ENCODE data around the gene THSD4.
"Not testable (repeated sequence)": the region's sequence is repeated elsewhere in the genome, so short reads cannot be mapped to it uniquely, and the experiment has no call there.

The THSD4 gene

GRCh38 chr15:71654720-71655174 lies 539.5 kb downstream of the THSD4 start:
- Mint-ChIP-seq H3K36me3 (ENCODE audit: low read depth) (no peaks in the 10 kb centered on the region), H3K4me3 (no peak overlapping the region), H3K4me1 (ENCODE audit: low read depth) (no peaks in the 10 kb centered on the region), H3K9me3 (no peaks in the 10 kb centered on the region), H3K27me3 (no peaks in the 10 kb centered on the region), H3K27ac (no peak overlapping the region)
- intact Hi-C loops (cut with micrococcal nuclease): no loop called here

GRCh38 chr15:71656425-71656824 lies 541.2 kb downstream of the THSD4 start:
- Mint-ChIP-seq H3K4me3 (no peak overlapping the region), H3K36me3 (ENCODE audit: low read depth) (no peaks in the 10 kb centered on the region), H3K27ac (no peak overlapping the region), H3K4me1 (ENCODE audit: low read depth) (no peaks in the 10 kb centered on the region), H3K9me3 (no peaks in the 10 kb centered on the region), H3K27me3 (peaks cover 1% of the 10 kb centered on the region)
- intact Hi-C loops (cut with micrococcal nuclease): no loop called here

DNA sequence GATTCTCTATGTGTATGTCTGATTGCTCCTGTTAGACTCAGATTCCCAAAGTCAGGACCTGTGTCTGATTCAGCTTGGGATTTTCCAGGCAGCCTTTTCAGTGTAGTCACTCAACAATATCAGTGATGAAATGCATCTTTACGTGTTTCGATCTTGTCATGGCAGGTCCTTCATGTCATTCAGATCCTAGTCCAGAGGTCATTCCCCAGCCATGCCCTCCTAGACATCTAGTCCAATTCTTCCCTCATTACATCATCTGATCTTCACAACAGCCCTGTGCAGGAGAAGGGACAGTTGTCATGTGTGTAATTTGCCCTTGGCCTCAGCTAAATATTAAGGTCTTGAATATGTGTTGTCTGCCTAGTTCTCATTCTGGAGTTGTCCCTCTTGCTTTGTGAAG lies 541.9 kb downstream of the THSD4 start:
- no peak overlapping the region for H3K4me3 Mint-ChIP-seq
- no peaks in the 10 kb centered on the region for H3K4me1 Mint-ChIP-seq (ENCODE audit: low read depth)
- peaks cover 2% of the 10 kb centered on the region for H3K27me3 Mint-ChIP-seq
- no peaks in the 10 kb centered on the region for H3K36me3 Mint-ChIP-seq (ENCODE audit: low read depth)
- intact Hi-C loops (cut with micrococcal nuclease): no loop called here
- no peak overlapping the region for H3K27ac Mint-ChIP-seq
- no peaks in the 10 kb centered on the region for H3K9me3 Mint-ChIP-seq

GRCh38 chr15:71658036-71658435 lies 542.8 kb downstream of the THSD4 start:
- Mint-ChIP-seq H3K27ac (no peak overlapping the region), H3K36me3 (ENCODE audit: low read depth) (no peaks in the 10 kb centered on the region), H3K27me3 (peaks cover 2% of the 10 kb centered on the region), H3K4me1 (ENCODE audit: low read depth) (no peaks in the 10 kb centered on the region), H3K9me3 (no peaks in the 10 kb centered on the region), H3K4me3 (no peak overlapping the region)
- intact Hi-C loops (cut with micrococcal nuclease): no loop called here

DNA sequence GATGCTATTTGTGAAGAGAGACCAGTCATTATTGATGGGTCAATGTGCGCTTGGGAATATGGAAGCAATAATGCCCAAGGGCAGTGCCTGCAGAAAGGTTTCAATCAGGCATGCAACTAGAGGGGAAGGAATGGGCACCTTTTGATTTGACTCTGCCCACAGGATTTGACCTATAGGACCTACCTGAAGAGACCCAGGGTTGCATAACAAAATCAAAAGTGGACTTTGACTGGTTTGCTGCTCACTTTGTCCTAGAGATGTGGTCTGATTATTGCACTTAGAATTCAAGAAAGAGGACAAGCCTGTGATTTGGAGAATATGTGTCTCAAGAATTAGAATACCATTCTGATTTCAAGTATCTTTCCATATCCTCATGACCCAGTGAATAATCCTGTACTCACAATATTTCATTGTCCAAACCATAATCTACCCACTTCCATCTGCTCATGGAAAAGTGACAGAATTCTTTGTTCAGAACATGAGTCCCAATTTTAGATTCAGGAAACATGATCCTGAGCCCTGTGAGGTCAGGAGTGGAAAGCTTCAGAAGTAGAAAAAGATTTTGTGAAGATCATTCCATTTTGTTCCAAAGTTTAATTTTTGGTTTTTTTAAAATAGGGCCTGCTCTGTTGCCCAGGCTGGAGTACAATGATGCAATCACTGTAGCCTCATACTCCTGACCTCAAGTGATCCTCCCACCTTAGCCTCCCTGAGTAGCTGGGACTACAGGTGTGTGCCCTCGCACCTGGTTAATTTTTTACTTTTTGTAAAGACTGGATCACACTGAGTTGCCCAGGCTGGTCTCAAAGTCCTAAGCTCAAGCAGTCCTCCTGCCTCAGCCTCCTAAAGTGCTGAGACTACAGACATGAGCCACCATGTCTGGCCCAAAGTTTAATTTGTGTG lies 543.8 kb downstream of the THSD4 start:
- Mint-ChIP-seq H3K4me1 (ENCODE audit: low read depth) (no peaks in the 10 kb centered on the region), H3K27ac (no peak overlapping the region), H3K9me3 (no peaks in the 10 kb centered on the region), H3K4me3 (no peak overlapping the region), H3K36me3 (ENCODE audit: low read depth) (no peaks in the 10 kb centered on the region), H3K27me3 (peaks cover 2% of the 10 kb centered on the region)
- intact Hi-C loops (cut with micrococcal nuclease): no loop called here

DNA sequence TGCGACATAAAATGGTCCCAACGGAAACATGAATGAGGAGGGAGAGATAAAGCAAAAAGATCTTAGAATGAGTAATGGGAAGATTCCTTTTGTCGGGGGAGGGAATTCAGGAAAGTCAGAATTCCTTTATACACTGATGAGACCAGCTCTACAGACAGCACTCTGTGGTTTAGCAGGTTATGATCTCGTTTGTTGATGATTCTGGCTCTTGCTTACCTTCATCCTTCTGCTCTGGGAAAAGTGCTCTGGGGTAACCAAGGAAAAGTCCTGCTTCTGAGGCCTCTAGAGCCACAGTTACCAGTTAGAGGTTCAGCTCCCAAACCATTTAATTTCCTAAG lies 544.4 kb downstream of the THSD4 start:
- H3K27ac Mint-ChIP-seq: no peak overlapping the region
- no peaks in the 10 kb centered on the region for H3K9me3 Mint-ChIP-seq
- H3K4me1 Mint-ChIP-seq (ENCODE audit: low read depth): no peaks in the 10 kb centered on the region
- H3K4me3 Mint-ChIP-seq: no peak overlapping the region
- intact Hi-C loops (cut with micrococcal nuclease): no loop called here
- peaks cover 2% of the 10 kb centered on the region for H3K27me3 Mint-ChIP-seq
- no peaks in the 10 kb centered on the region for H3K36me3 Mint-ChIP-seq (ENCODE audit: low read depth)

- no peaks in the 10 kb centered on the region for H3K9me3 Mint-ChIP-seq
- no peak overlapping the region for H3K27ac Mint-ChIP-seq
- H3K36me3 Mint-ChIP-seq (ENCODE audit: low read depth): no peaks in the 10 kb centered on the region
- no peaks in the 10 kb centered on the region for H3K4me1 Mint-ChIP-seq (ENCODE audit: low read depth)
- H3K27me3 Mint-ChIP-seq: peaks cover 2% of the 10 kb centered on the region
- intact Hi-C loops (cut with micrococcal nuclease): no loop called here
- H3K4me3 Mint-ChIP-seq: no peak overlapping the region
These were observed 545.2 kb downstream of the THSD4 start for GRCh38 chr15:71660501-71660900.

- no peaks in the 10 kb centered on the region for H3K36me3 Mint-ChIP-seq (ENCODE audit: low read depth)
- intact Hi-C loops (cut with micrococcal nuclease): no loop called here
- no peaks in the 10 kb centered on the region for H3K9me3 Mint-ChIP-seq
- H3K4me3 Mint-ChIP-seq: no peak overlapping the region
- H3K4me1 Mint-ChIP-seq (ENCODE audit: low read depth): no peaks in the 10 kb centered on the region
- H3K27me3 Mint-ChIP-seq: peaks cover 2% of the 10 kb centered on the region
- H3K27ac Mint-ChIP-seq: no peak overlapping the region
These were observed 547.0 kb downstream of the THSD4 start for GRCh38 chr15:71662306-71662705.

- Mint-ChIP-seq H3K27ac (no peak overlapping the region), H3K9me3 (no peaks in the 10 kb centered on the region), H3K4me3 (no peak overlapping the region), H3K4me1 (ENCODE audit: low read depth) (no peaks in the 10 kb centered on the region), H3K27me3 (peaks cover 7% of the 10 kb centered on the region), H3K36me3 (ENCODE audit: low read depth) (no peaks in the 10 kb centered on the region)
- intact Hi-C loops (cut with micrococcal nuclease): no loop called here
These were observed 549.4 kb downstream of the THSD4 start for GRCh38 chr15:71664622-71665021.

DNA sequence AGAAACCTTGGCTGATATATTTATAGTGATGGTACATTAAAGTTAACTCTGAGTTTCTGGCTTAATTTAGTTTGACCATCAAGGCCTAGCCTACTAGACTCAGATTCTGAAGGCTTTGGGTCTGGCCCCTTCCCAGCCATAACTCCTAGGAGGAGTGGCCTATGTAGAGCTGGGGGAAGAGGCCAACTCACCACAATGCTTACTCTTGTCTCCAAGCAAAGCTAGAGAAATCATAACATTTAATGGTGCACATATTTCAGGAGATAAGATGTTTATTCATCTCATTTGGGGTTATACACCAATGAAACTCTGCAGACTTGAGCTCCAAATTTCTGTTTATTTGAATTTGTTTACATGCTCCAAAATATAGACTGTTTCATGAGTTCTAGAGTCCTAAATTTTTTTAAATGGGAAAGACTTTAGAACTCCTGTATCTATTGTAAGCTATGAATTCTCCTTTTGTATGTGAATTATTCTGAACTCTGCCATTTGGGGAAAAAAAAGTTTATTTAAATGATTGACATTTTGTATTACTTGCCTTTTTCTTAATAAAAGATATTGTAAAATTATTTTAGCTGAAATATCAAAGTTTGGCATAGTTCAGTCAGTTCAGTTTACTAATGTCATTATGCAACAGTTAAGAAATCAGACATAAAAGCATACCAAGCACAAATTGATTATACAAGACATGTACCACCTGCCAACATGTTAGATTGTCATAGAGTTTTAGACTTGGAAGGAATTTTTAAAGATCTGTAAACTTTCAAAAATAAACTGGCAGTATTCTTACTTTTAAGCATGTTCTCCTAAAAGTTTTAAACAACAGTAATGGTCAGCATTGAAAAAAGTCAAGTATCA lies 551.7 kb downstream of the THSD4 start:
- Mint-ChIP-seq H3K4me3 (no peak overlapping the region), H3K27me3 (peaks cover 7% of the 10 kb centered on the region), H3K27ac (no peak overlapping the region), H3K4me1 (ENCODE audit: low read depth) (no peaks in the 10 kb centered on the region), H3K9me3 (no peaks in the 10 kb centered on the region), H3K36me3 (ENCODE audit: low read depth) (no peaks in the 10 kb centered on the region)
- intact Hi-C loops (cut with micrococcal nuclease): no loop called here

GRCh38 chr15:71669688-71670087 lies 554.4 kb downstream of the THSD4 start:
- intact Hi-C loops (cut with micrococcal nuclease): no loop called here
- peaks cover 8% of the 10 kb centered on the region for H3K27me3 Mint-ChIP-seq
- no peak overlapping the region for H3K4me3 Mint-ChIP-seq
- H3K27ac Mint-ChIP-seq: no peak overlapping the region
- H3K9me3 Mint-ChIP-seq: no peaks in the 10 kb centered on the region
- no peaks in the 10 kb centered on the region for H3K36me3 Mint-ChIP-seq (ENCODE audit: low read depth)
- H3K4me1 Mint-ChIP-seq (ENCODE audit: low read depth): no peaks in the 10 kb centered on the region

- H3K36me3 Mint-ChIP-seq (ENCODE audit: low read depth); intact Hi-C loops (cut with micrococcal nuclease); H3K27ac Mint-ChIP-seq; H3K9me3 Mint-ChIP-seq; H3K27me3 Mint-ChIP-seq; H3K4me1 Mint-ChIP-seq (ENCODE audit: low read depth); H3K4me3 Mint-ChIP-seq: not testable (repeated sequence)
These were observed 555.0 kb downstream of the THSD4 start for GRCh38 chr15:71670222-71670621.

GRCh38 chr15:71674354-71674753 lies 559.1 kb downstream of the THSD4 start:
- intact Hi-C loops (cut with micrococcal nuclease): no loop called here
- H3K27me3 Mint-ChIP-seq: peaks cover 6% of the 10 kb centered on the region

DNA sequence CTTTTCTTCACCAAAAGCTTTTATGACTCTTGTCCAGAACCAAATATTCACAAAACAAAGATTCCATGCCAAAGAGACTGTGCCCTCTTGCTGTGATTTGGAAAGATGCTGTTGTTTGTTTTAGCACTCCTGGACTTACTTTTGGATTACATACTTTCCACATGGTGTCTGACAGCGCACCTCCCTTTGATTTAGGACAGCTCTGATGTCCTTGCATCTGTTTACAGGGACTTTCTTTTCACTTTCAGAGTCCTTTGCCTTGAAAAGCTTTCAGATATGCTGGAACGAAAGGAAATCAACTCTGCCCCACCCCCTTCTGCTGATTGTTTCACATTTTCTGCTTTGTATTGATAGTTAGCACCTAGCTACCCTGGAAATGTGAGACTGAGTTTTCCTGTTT lies 562.1 kb downstream of the THSD4 start:
- intact Hi-C loops (cut with micrococcal nuclease): no loop called here
- no peaks in the 10 kb centered on the region for H3K36me3 Mint-ChIP-seq (ENCODE audit: low read depth)
- H3K27ac Mint-ChIP-seq: no peak overlapping the region

More at GRCh38 chr15:71674354-71674753, 559.1 kb downstream of the THSD4 start:
- Mint-ChIP-seq H3K9me3 (no peaks in the 10 kb centered on the region), H3K4me3 (no peak overlapping the region), H3K4me1 (ENCODE audit: low read depth) (no peaks in the 10 kb centered on the region), H3K36me3 (ENCODE audit: low read depth) (no peaks in the 10 kb centered on the region), H3K27ac (no peak overlapping the region)

More for the DNA sequence above, 562.1 kb downstream of the THSD4 start:
- Mint-ChIP-seq H3K9me3 (no peaks in the 10 kb centered on the region), H3K4me1 (ENCODE audit: low read depth) (no peaks in the 10 kb centered on the region), H3K27me3 (peaks cover 4% of the 10 kb centered on the region), H3K4me3 (no peak overlapping the region)
